Gastroesophageal sphincter (tissue), 3 donors: ENCODE results near the gene TAF3.

ENCODE experiments used
- EP300 ChIP-seq: sonication (generic); formaldehyde crosslinking; IDR thresholded peaks from one replicate; pipeline ENCODE4 v1.6.1; 2017; ENCODE audit warnings: antibody characterized with exemption, mild to moderate bottlenecking
- POLR2AphosphoS5 ChIP-seq: sonication (generic); formaldehyde crosslinking; IDR thresholded peaks from one replicate; pipeline ENCODE4 v1.6.1; 2017; ENCODE audit warnings: antibody characterized with exemption
- TF ChIP-seq, protein P1 (sequence below), 4 experiments: fragments of 200-600 bp in 2 of 4; fragments of 450-650 bp in 2 of 4; sonication (generic) in 1 of 4; IDR thresholded peaks; one replicate each; pipeline ENCODE4 v1.5.1; 2017 to 2019; ENCODE audit warnings: antibody characterized with exemption in 4 of 4, mild to moderate bottlenecking in 2 of 4, moderate library complexity in 2 of 4

DNA sequence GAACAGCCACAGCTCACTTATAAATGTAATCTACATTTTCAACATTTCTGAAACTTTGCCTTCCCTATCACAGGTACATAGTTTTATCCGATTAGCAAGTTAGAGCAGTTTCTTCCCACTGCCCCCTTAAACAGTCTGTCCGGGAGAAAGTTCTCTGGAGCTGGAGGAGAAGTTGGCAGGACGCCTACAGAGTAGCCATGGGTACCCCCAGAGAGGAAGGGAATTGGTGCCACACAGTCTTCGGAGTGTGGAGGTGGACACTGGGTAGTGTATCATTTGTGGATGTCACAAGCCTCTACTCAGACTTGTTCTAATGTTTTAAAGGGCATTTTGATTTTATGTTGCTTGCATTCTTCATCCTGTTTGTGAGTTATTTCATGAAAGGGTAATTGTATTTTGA is 39.0 kb downstream of the TAF3 start:
- TF ChIP-seq, protein P1, sequence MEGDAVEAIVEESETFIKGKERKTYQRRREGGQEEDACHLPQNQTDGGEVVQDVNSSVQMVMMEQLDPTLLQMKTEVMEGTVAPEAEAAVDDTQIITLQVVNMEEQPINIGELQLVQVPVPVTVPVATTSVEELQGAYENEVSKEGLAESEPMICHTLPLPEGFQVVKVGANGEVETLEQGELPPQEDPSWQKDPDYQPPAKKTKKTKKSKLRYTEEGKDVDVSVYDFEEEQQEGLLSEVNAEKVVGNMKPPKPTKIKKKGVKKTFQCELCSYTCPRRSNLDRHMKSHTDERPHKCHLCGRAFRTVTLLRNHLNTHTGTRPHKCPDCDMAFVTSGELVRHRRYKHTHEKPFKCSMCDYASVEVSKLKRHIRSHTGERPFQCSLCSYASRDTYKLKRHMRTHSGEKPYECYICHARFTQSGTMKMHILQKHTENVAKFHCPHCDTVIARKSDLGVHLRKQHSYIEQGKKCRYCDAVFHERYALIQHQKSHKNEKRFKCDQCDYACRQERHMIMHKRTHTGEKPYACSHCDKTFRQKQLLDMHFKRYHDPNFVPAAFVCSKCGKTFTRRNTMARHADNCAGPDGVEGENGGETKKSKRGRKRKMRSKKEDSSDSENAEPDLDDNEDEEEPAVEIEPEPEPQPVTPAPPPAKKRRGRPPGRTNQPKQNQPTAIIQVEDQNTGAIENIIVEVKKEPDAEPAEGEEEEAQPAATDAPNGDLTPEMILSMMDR (IDR thresholded peaks at IDR 0.05) = no peak
- TF ChIP-seq POLR2AphosphoS5 (no peak), EP300 (no peak)
